DOHH2 (cell line): Measurements from ENCODE around the gene GRIN1.
"Not testable (repeated sequence)": the region's sequence is repeated elsewhere in the genome, so short reads cannot be mapped to it uniquely, and the experiment has no call there.

Source experiments
- H3F3A ChIP-seq: fragments of 200-600 bp; sonication (generic), shearing (Covaris generic); 2 replicates; pipeline ENCODE4 v1.6.0; 2016; ENCODE audit warnings: antibody characterized with exemption, mild to moderate bottlenecking; ENCODE audit not compliant: control insufficient read depth, insufficient read depth
- H3K27ac ChIP-seq: fragments of 200-600 bp; sonication (generic); 2 replicates; pipeline ENCODE4 v1.5.1; 2014; ENCODE audit warnings: low read depth, mild to moderate bottlenecking, low read length, moderate library complexity
- H3K27me3 ChIP-seq: fragments of 200-600 bp; sonication (generic); 2 replicates; pipeline ENCODE4 v1.6.1; 2014; ENCODE audit warnings: mild to moderate bottlenecking, low read length, mixed read lengths; ENCODE audit not compliant: control insufficient read depth
- H3K36me3 ChIP-seq: fragments of 200-600 bp; sonication (generic); 2 replicates; pipeline ENCODE4 v1.6.1; 2014; ENCODE audit warnings: mild to moderate bottlenecking, low read length, moderate library complexity, mixed read lengths; ENCODE audit not compliant: control insufficient read depth
- H3K4me1 ChIP-seq: fragments of 200-600 bp; sonication (generic); 2 replicates; pipeline ENCODE4 v1.6.1; 2014; ENCODE audit warnings: mild to moderate bottlenecking, low read length, mixed read lengths; ENCODE audit not compliant: control insufficient read depth
- H3K4me2 ChIP-seq: fragments of 200-600 bp; sonication (generic); 2 replicates; pipeline ENCODE4 v1.6.0; 2014; ENCODE audit warnings: mild to moderate bottlenecking, low read length, moderate library complexity
- H3K4me3 ChIP-seq: fragments of 200-600 bp; sonication (generic); 2 replicates; pipeline ENCODE4 v1.5.1; 2014; ENCODE audit warnings: mild to moderate bottlenecking, low read length, mixed read lengths
- H3K79me2 ChIP-seq: fragments of 200-600 bp; sonication (generic); 2 replicates; pipeline ENCODE4 v1.6.1; 2014; ENCODE audit warnings: mild to moderate bottlenecking, low read length, mixed read lengths; ENCODE audit not compliant: control insufficient read depth
- H3K9me2 ChIP-seq: fragments of 200-600 bp; sonication (generic); replicated peaks from 2 replicates; pipeline ENCODE4 v1.6.1; 2014; ENCODE audit warnings: mild to moderate bottlenecking, low read length, mixed read lengths; ENCODE audit not compliant: control insufficient read depth
- H3K9me3 ChIP-seq: fragments of 200-600 bp; sonication (generic); 2 replicates; pipeline ENCODE4 v1.6.1; 2014; ENCODE audit warnings: antibody characterized with exemption, low read length, mixed read lengths; ENCODE audit not compliant: control insufficient read depth, insufficient read depth
- H4K20me1 ChIP-seq: fragments of 200-600 bp; sonication (generic); 2 replicates; pipeline ENCODE4 v1.6.0; 2014; ENCODE audit warnings: low read depth, mild to moderate bottlenecking, antibody characterized with exemption, low read length, moderate library complexity; ENCODE audit not compliant: control insufficient read depth, insufficient read depth
- CTCF ChIP-seq: fragments of 200-600 bp; sonication (generic); IDR thresholded peaks from one replicate; pipeline ENCODE4 v1.5.1; 2014; ENCODE audit warnings: antibody characterized with exemption, mild to moderate bottlenecking, low read depth, low read length; ENCODE audit not compliant: poor library complexity, severe bottlenecking
- EZH2phosphoT487 ChIP-seq: fragments of 200-600 bp; sonication (generic); IDR thresholded peaks from 2 replicates; pipeline ENCODE4 v1.6.1; 2017; ENCODE audit warnings: borderline replicate concordance, mild to moderate bottlenecking, antibody characterized with exemption, low read length, moderate library complexity, mixed read lengths

Gene GRIN1

GRCh38 chr9:137116027-137116507 lies 22.9 kb upstream of the GRIN1 start:
- no peak overlapping the region for H3K4me2 ChIP-seq
- peaks cover 54% of the 10 kb centered on the region for H3K4me1 ChIP-seq

GRCh38 chr9:137116728-137117127 lies 22.2 kb upstream of the GRIN1 start:
- H4K20me1 ChIP-seq = no peaks in the 10 kb centered on the region
- H3K4me3 ChIP-seq = no peak overlapping the region
- H3K36me3 ChIP-seq = peaks cover 21% of the 10 kb centered on the region
- H3K9me2 ChIP-seq = no peaks in the 10 kb centered on the region
- no peaks in the 10 kb centered on the region for H3K9me3 ChIP-seq
- no peak overlapping the region for H3K4me2 ChIP-seq
- no peak overlapping the region for H3K27ac ChIP-seq
- H3K79me2 ChIP-seq = peaks cover 26% of the 10 kb centered on the region
- TF ChIP-seq CTCF (no peak), EZH2phosphoT487 (no peak)
- no peaks in the 10 kb centered on the region for H3K27me3 ChIP-seq
- peaks cover 13% of the 10 kb centered on the region for H3F3A ChIP-seq
- peaks cover 55% of the 10 kb centered on the region for H3K4me1 ChIP-seq

More at GRCh38 chr9:137116027-137116507, 22.9 kb upstream of the GRIN1 start:
- Histone ChIP-seq H3K27me3 (no peaks in the 10 kb centered on the region), H3K9me2 (no peaks in the 10 kb centered on the region), H3K79me2 (peaks cover 26% of the 10 kb centered on the region), H3K36me3 (peaks cover 25% of the 10 kb centered on the region), H3K27ac (no peak overlapping the region), H3F3A (peaks cover 12% of the 10 kb centered on the region), H3K9me3 (no peaks in the 10 kb centered on the region), H3K4me3 (no peak overlapping the region), H4K20me1 (no peaks in the 10 kb centered on the region)
- TF ChIP-seq CTCF (no peak), EZH2phosphoT487 (no peak)

- Histone ChIP-seq H4K20me1 (no peaks in the 10 kb centered on the region), H3K4me1 (peaks cover 61% of the 10 kb centered on the region), H3K79me2 (peaks cover 26% of the 10 kb centered on the region), H3K9me2 (no peaks in the 10 kb centered on the region), H3K36me3 (peaks cover 18% of the 10 kb centered on the region), H3F3A (peaks cover 17% of the 10 kb centered on the region), H3K4me2 (no peak overlapping the region), H3K27me3 (no peaks in the 10 kb centered on the region), H3K27ac (no peak overlapping the region), H3K9me3 (no peaks in the 10 kb centered on the region), H3K4me3 (no peak overlapping the region)
- TF ChIP-seq CTCF (no peak), EZH2phosphoT487 (no peak)
Measured at GRCh38 chr9:137117269-137117731, 21.7 kb upstream of the GRIN1 start.

GRCh38 chr9:137118092-137118603 lies 20.8 kb upstream of the GRIN1 start:
- peaks cover 64% of the 10 kb centered on the region for H3K4me1 ChIP-seq
- not testable (repeated sequence) for H3K9me3 ChIP-seq, H3K4me2 ChIP-seq, H3K9me2 ChIP-seq, H3K4me3 ChIP-seq, H3K27ac ChIP-seq, H4K20me1 ChIP-seq, H3K27me3 ChIP-seq
- H3F3A ChIP-seq = peaks cover 24% of the 10 kb centered on the region
- H3K79me2 ChIP-seq = peaks cover 18% of the 10 kb centered on the region
- peaks cover 11% of the 10 kb centered on the region for H3K36me3 ChIP-seq

- H3K27ac ChIP-seq = peak overlapping the region; percentile 95
Measured at GRCh38 chr9:137121927-137122795, 16.8 kb upstream of the GRIN1 start.

More at GRCh38 chr9:137121927-137122795, 16.8 kb upstream of the GRIN1 start:
- peak overlapping the region; percentile 56 for H3K4me3 ChIP-seq
- not testable (repeated sequence) for H4K20me1 ChIP-seq, H3K27me3 ChIP-seq, H3K9me2 ChIP-seq, H3K9me3 ChIP-seq
- H3K36me3 ChIP-seq = peaks cover 15% of the 10 kb centered on the region
- H3K79me2 ChIP-seq = peaks cover 32% of the 10 kb centered on the region
- peaks cover 77% of the 10 kb centered on the region for H3K4me1 ChIP-seq
- peak overlapping the region; percentile 74 for H3K4me2 ChIP-seq
- peaks cover 46% of the 10 kb centered on the region for H3F3A ChIP-seq
